Ascending aorta (tissue), 2 donors: ENCODE results near the gene ABI3BP. TPM values are rescaled to one million over a fixed set of nuclear protein-coding genes. Genes with fewer than 3 reads are reported as not detected.
A peak's percentile ranks its signal among the peaks of the same experiment; 100 is the strongest.

Source experiments
- DNase-seq, 2 donors: peaks; one replicate each; pipeline ENCODE4 v3.0.0-alpha.2; 2019; ENCODE audit warnings: low spot score in 2 of 2
- H3K27ac ChIP-seq, 2 donors: fragments of 200-600 bp; sonication (generic); one replicate each; pipeline ENCODE4 v1.5.1; 2016 to 2017; ENCODE audit warnings: mild to moderate bottlenecking in 1 of 2
- H3K27me3 ChIP-seq: fragments of 200-600 bp; sonication (generic); one replicate; pipeline ENCODE4 v1.5.1; 2017
- H3K36me3 ChIP-seq, 2 donors: fragments of 200-600 bp; sonication (generic); one replicate each; pipeline ENCODE4 v1.5.1; 2016
- H3K4me1 ChIP-seq, 2 donors: fragments of 200-600 bp; sonication (generic); one replicate each; pipeline ENCODE4 v1.5.1; 2016 to 2017; ENCODE audit warnings: mild to moderate bottlenecking in 1 of 2
- H3K4me3 ChIP-seq, 2 donors: fragments of 200-600 bp; sonication (generic); one replicate each; pipeline ENCODE4 v1.5.1; 2016 to 2017; ENCODE audit warnings: mild to moderate bottlenecking in 1 of 2
- H3K9me3 ChIP-seq, 2 donors: fragments of 200-600 bp; sonication (generic); one replicate each; pipeline ENCODE4 v1.5.1; 2016
- intact Hi-C: fragments of 100-400 bp; cut with DNase I; formaldehyde crosslinking; loops from one replicate; pipeline ENCODE4 v1.15.1; 2023
- total RNA-seq: library from RNA; depleted of rRNA; stranded (reverse); fragments of >200 nt; gene quantifications from one replicate; pipeline ENCODE4 v1.1.0, GENCODE V29; 2016
- TF ChIP-seq, protein P1 (sequence below), 3 experiments: fragments of 200-600 bp in 2 of 3; fragments of 450-650 bp in 1 of 3; sonication (generic) in 2 of 3; IDR thresholded peaks; one replicate each; pipeline ENCODE4 v1.5.1; 2016 to 2019; ENCODE audit warnings: antibody characterized with exemption in 3 of 3, mild to moderate bottlenecking in 1 of 3, moderate library complexity in 1 of 3

The ABI3BP gene
- total RNA-seq, 1 donor from 2014 or later: 54.2 TPM

DNA sequence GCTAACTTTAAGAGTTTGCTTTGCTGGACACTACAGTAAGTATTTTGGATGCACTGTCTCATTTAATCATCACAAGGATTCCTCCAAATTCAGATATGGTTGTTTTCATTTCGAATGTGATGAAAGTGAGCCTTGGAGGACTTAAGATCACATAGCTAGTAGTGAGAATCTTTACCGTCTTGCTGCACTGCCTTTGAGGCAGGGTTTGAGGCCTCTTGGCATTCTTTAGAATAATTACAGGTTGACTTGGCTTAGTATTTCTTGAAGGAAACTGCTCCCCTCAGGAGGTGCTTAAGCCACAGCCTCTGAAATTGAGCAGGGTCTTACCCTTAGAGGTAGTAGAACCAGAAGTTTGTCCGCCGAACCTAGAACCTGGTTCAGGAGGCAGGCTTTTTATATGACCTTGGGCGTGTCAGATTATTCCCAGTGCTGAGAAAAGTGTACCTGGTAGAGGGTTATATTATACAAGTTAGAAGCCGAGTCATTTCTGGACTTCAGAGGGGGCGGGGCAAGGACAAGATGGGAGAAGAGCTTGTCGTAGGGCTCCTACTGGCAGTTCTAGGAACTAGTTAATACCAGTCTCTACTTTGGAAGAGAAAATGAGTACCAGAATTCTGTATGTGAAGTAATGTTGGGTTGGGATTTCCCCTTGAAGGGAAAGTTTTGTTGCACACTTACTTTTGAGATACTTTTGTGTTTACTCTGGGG, 282.8 kb downstream of the ABI3BP start:
- no peaks in the 10 kb centered on the region for H3K9me3 ChIP-seq
- peak in 1 of 2 donors; percentile 65 for DNase-seq
- TF ChIP-seq, protein P1, sequence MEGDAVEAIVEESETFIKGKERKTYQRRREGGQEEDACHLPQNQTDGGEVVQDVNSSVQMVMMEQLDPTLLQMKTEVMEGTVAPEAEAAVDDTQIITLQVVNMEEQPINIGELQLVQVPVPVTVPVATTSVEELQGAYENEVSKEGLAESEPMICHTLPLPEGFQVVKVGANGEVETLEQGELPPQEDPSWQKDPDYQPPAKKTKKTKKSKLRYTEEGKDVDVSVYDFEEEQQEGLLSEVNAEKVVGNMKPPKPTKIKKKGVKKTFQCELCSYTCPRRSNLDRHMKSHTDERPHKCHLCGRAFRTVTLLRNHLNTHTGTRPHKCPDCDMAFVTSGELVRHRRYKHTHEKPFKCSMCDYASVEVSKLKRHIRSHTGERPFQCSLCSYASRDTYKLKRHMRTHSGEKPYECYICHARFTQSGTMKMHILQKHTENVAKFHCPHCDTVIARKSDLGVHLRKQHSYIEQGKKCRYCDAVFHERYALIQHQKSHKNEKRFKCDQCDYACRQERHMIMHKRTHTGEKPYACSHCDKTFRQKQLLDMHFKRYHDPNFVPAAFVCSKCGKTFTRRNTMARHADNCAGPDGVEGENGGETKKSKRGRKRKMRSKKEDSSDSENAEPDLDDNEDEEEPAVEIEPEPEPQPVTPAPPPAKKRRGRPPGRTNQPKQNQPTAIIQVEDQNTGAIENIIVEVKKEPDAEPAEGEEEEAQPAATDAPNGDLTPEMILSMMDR (IDR thresholded peaks at IDR 0.05): no peak
- H3K36me3 ChIP-seq: peaks cover 0 to 5% of the 10 kb centered on the region in 2 donors
- H3K4me3 ChIP-seq: peak overlapping the region; percentile 82 to 84
- intact Hi-C loops: no loop called here
- peak overlapping the region; percentile 95 to 97 for H3K27ac ChIP-seq
- H3K4me1 ChIP-seq: peaks cover 0 to 22% of the 10 kb centered on the region in 2 donors
- H3K27me3 ChIP-seq: no peaks in the 10 kb centered on the region

- peaks cover 0 to 22% of the 10 kb centered on the region in 2 donors for H3K4me1 ChIP-seq
- DNase-seq: peak in 1 of 2 donors; percentile 63
- peak overlapping the region; percentile 82 to 84 for H3K4me3 ChIP-seq
- H3K27ac ChIP-seq: peak overlapping the region; percentile 95 to 97
- TF ChIP-seq, protein P1 (IDR thresholded peaks at IDR 0.05): no peak
- peaks cover 0 to 5% of the 10 kb centered on the region in 2 donors for H3K36me3 ChIP-seq
- no peaks in the 10 kb centered on the region for H3K9me3 ChIP-seq
- intact Hi-C loops: loop anchor here (1.0 to 2.0 kb wide), 3 partner anchors 218 to 864 kb away; partner anchors contain the start of genes LNP1, PCNP, TMEM45A and TOMM70
- H3K27me3 ChIP-seq: no peaks in the 10 kb centered on the region
These were observed 283.4 kb downstream of the ABI3BP start for GRCh38 chr3:100709842-100710260.

DNA sequence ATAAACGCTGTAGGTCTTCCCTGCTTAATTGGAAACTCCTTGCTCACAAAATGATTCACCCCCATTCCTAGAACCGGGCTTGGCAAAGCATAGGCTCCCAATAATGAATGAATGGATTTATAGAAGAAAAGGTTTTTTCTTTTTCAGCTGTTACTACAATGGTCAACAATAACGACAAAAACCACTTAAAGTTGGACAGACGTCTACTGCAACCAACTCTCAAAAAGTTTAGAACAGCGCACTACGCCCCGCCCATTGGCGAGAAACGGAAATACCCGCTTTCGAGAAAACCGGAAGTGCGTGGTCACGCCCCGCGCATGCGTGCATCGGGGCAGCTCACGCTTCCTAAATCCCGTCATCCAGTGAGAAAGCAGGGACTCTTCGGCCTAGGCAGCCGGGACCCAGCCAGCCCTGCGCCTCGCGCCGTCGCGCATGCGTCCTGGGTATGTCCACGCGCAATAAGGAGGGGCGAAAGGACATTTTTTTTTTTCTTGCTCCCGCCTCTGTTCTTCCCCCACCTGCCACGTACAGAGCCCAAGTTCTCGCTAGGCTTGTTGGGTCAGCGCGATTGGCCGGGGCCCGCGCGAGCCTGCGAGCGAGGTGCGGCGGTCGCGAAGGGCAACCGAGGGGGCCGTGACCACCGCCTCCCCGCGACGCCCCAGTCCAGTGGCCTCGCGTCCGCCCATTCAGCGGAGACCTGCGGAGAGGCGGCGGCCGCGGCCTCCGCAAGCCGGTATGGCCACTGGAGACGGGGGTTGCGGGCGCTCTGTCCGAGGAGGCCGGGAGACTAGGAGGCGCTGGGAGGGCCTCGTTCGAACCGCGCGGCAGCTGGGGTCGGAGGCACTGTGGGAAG, 284.0 kb downstream of the ABI3BP start, which contains the start of gene TFG:
TSS of gene TFG (plus strand) at position 506 of the 853 bp plus-strand sequence. CDS start 4,192 bp downstream, outside the sequence.
- H3K27me3 ChIP-seq: no peaks in the 10 kb centered on the region
- peaks cover 0 to 22% of the 10 kb centered on the region in 2 donors for H3K4me1 ChIP-seq
- TF ChIP-seq, protein P1 (IDR thresholded peaks at IDR 0.05): no peak
- peak within 1 kb of the TSS; percentile 82 to 84 for H3K4me3 ChIP-seq
- no peaks in the 10 kb centered on the region for H3K9me3 ChIP-seq
- peak; percentile 93 to 99 for DNase-seq
- H3K27ac ChIP-seq: peak within 1 kb of the TSS; percentile 95 to 97
- peaks cover 0 to 4% of the 10 kb centered on the region in 2 donors for H3K36me3 ChIP-seq
- intact Hi-C loops: loop anchor here (1.0 to 2.0 kb wide), 3 partner anchors 217 to 865 kb away; partner anchors contain the start of genes LNP1, PCNP, TMEM45A and TOMM70

GRCh38 chr3:100708644-100708988, 284.6 kb downstream of the ABI3BP start:
- Histone ChIP-seq H3K27ac (peak overlapping the region; percentile 95 to 97), H3K9me3 (no peaks in the 10 kb centered on the region), H3K4me1 (peaks cover 0 to 22% of the 10 kb centered on the region in 2 donors), H3K27me3 (no peaks in the 10 kb centered on the region), H3K4me3 (peak overlapping the region; percentile 82 to 84), H3K36me3 (no peaks in the 10 kb centered on the region)
- intact Hi-C loops: loop anchor here (2.0 kb wide), 1 partner anchor 308 kb away; the partner anchor contains the start of genes LNP1 and TOMM70
- TF ChIP-seq, protein P1 (IDR thresholded peaks at IDR 0.05): no peak
- no peak for DNase-seq

DNA sequence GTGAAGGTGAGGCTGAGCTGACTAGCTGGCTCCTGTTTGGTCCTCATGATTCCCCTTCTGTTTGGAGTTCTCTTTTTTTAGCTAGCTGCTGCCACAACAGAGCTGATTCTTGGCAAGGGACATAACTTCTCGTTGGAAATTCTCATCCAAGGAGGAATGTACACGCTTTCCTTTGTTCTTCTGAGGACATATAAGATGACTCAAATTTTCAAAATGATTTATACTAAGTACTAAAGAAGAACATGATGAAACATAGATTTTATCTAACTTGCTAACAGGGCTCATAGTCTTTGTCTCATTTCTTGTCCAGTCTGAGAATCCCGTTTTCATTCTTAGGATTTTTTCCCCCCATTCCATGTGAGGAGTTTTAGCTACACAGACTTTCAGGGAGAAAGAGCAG, 286.9 kb downstream of the ABI3BP start:
- Histone ChIP-seq H3K27me3 (no peaks in the 10 kb centered on the region), H3K4me1 (peaks cover 0 to 14% of the 10 kb centered on the region in 2 donors), H3K4me3 (no peak overlapping the region), H3K36me3 (no peaks in the 10 kb centered on the region), H3K9me3 (no peaks in the 10 kb centered on the region), H3K27ac (no peak overlapping the region)
- intact Hi-C loops: no loop called here
- TF ChIP-seq, protein P1 (IDR thresholded peaks at IDR 0.05): no peak
- DNase-seq: no peak
